ENCODE measurements around the gene AMOTL2.

DNA sequence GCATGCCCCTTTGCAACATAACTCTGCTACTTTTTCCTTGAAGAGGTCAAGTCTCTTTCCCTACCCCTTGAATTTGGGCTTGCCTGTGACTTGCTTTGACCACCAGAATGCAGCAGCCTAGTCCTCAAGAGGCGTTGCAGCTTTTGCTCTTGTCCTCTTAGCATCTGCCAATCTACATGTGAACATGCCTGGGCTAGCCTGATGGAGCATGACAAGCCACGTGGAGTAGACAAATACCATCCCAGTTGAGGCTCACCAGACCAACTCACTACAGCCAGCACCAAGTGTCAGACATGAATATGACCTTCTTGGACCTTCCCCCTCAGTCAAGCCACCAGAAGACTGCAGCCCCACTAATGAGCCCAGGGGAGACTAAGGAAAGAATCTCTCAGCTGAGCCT, 32.9 kb downstream of the AMOTL2 start:
- TF ChIP-seq, protein P1, sequence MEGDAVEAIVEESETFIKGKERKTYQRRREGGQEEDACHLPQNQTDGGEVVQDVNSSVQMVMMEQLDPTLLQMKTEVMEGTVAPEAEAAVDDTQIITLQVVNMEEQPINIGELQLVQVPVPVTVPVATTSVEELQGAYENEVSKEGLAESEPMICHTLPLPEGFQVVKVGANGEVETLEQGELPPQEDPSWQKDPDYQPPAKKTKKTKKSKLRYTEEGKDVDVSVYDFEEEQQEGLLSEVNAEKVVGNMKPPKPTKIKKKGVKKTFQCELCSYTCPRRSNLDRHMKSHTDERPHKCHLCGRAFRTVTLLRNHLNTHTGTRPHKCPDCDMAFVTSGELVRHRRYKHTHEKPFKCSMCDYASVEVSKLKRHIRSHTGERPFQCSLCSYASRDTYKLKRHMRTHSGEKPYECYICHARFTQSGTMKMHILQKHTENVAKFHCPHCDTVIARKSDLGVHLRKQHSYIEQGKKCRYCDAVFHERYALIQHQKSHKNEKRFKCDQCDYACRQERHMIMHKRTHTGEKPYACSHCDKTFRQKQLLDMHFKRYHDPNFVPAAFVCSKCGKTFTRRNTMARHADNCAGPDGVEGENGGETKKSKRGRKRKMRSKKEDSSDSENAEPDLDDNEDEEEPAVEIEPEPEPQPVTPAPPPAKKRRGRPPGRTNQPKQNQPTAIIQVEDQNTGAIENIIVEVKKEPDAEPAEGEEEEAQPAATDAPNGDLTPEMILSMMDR (IDR thresholded peaks at IDR 0.05) = no peak
- no peak for TF ChIP-seq PHF8 (IDR thresholded peaks at IDR 0.05; ENCODE audit: borderline replicate concordance, low read depth)
- no peak for TF ChIP-seq POLR2A (IDR thresholded peaks at IDR 0.05; ENCODE audit: low read length)
- no peak for TF ChIP-seq CHD4 (IDR thresholded peaks at IDR 0.05; ENCODE audit: borderline replicate concordance)
- TF ChIP-seq NPAS2 (CRISPR knock-in tag; IDR thresholded peaks at IDR 0.05; ENCODE audit: borderline replicate concordance) = no peak
- TF ChIP-seq E2F6 (IDR thresholded peaks at IDR 0.05; ENCODE audit: borderline replicate concordance, low read depth) = no peak
- no peak for TF ChIP-seq RFX5 (IDR thresholded peaks at IDR 0.05)
- TF ChIP-seq, protein P2, sequence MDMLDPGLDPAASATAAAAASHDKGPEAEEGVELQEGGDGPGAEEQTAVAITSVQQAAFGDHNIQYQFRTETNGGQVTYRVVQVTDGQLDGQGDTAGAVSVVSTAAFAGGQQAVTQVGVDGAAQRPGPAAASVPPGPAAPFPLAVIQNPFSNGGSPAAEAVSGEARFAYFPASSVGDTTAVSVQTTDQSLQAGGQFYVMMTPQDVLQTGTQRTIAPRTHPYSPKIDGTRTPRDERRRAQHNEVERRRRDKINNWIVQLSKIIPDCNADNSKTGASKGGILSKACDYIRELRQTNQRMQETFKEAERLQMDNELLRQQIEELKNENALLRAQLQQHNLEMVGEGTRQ (IDR thresholded peaks at IDR 0.05) = no peak
- no peak for TF ChIP-seq HDAC2 (IDR thresholded peaks at IDR 0.05)
- TF ChIP-seq PBX3 (IDR thresholded peaks at IDR 0.05) = no peak
